Measurements from ENCODE around the gene CCDC174.

GRCh38 chr3:14614862-14615261 lies 36.7 kb upstream of the CCDC174 start:
- no peak for TF ChIP-seq EZH2phosphoT487 (IDR thresholded peaks at IDR 0.05; ENCODE audit: insufficient read depth, low read depth)
- no peak for TF ChIP-seq EZH2 (IDR thresholded peaks at IDR 0.05; ENCODE audit: insufficient read depth, poor library complexity, severe bottlenecking)

All from GM23248 (cell line).